Germinal center (tissue), 1 donor: ENCODE data around the gene CD226.
"Not testable (repeated sequence)": the region's sequence is repeated elsewhere in the genome, so short reads cannot be mapped to it uniquely, and the experiment has no call there.

Source experiments
- DNase-seq: peaks from one replicate; pipeline ENCODE4 v3.0.0; 2012; ENCODE audit warnings: mixed read lengths, low spot score

CD226 gene

GRCh38 chr18:69956665-69957620 lies 9.3 kb upstream of the CD226 start:
- DNase-seq: no peak

GRCh38 chr18:69956057-69956456 lies 8.4 kb upstream of the CD226 start:
- DNase-seq: no peak

- DNase-seq: no peak
These were observed 7.2 kb upstream of the CD226 start for GRCh38 chr18:69954719-69955480.

- no peak for DNase-seq
These were observed 5.5 kb upstream of the CD226 start for GRCh38 chr18:69953191-69953590.

GRCh38 chr18:69951182-69951581 lies 3.5 kb upstream of the CD226 start:
- no peak for DNase-seq

- DNase-seq: no peak
These were observed 1.9 kb upstream of the CD226 start for GRCh38 chr18:69949538-69949936.

- DNase-seq: peak; percentile 17
These were observed 1.4 kb upstream of the CD226 start for GRCh38 chr18:69948919-69949537.

- no peak for DNase-seq
These were observed 583 bp upstream of the CD226 start for GRCh38 chr18:69948256-69948655.

GRCh38 chr18:69946608-69947155 lies 991 bp downstream of the CD226 start:
- DNase-seq: no peak

GRCh38 chr18:69945220-69946114 lies 2.2 kb downstream of the CD226 start:
- DNase-seq: no peak

- DNase-seq: no peak
These were observed 3.2 kb downstream of the CD226 start for GRCh38 chr18:69944436-69944835.

- DNase-seq: no peak
These were observed 4.7 kb downstream of the CD226 start for GRCh38 chr18:69943021-69943420.

GRCh38 chr18:69941183-69941582 lies 6.5 kb downstream of the CD226 start:
- no peak for DNase-seq

GRCh38 chr18:69939812-69940211 lies 7.9 kb downstream of the CD226 start:
- not testable (repeated sequence) for DNase-seq

- no peak for DNase-seq
These were observed 11.5 kb downstream of the CD226 start for GRCh38 chr18:69936191-69936558.

- DNase-seq: no peak
These were observed 12.1 kb downstream of the CD226 start for GRCh38 chr18:69935319-69936190.

GRCh38 chr18:69934601-69935265 lies 12.9 kb downstream of the CD226 start:
- no peak for DNase-seq

- DNase-seq: no peak
These were observed 18.5 kb downstream of the CD226 start for GRCh38 chr18:69929041-69929774.

GRCh38 chr18:69916412-69916811 lies 31.3 kb downstream of the CD226 start:
- no peak for DNase-seq
